MV-4-11 (cell line): Measurements from ENCODE around the gene SREBF2.
"Not testable (repeated sequence)": the region's sequence is repeated elsewhere in the genome, so short reads cannot be mapped to it uniquely, and the experiment has no call there.

Experiments
- DNase-seq: peaks from one replicate; lab custom pipeline; 2025; lab: John Stamatoyannopoulos, UW

Gene SREBF2

DNA sequence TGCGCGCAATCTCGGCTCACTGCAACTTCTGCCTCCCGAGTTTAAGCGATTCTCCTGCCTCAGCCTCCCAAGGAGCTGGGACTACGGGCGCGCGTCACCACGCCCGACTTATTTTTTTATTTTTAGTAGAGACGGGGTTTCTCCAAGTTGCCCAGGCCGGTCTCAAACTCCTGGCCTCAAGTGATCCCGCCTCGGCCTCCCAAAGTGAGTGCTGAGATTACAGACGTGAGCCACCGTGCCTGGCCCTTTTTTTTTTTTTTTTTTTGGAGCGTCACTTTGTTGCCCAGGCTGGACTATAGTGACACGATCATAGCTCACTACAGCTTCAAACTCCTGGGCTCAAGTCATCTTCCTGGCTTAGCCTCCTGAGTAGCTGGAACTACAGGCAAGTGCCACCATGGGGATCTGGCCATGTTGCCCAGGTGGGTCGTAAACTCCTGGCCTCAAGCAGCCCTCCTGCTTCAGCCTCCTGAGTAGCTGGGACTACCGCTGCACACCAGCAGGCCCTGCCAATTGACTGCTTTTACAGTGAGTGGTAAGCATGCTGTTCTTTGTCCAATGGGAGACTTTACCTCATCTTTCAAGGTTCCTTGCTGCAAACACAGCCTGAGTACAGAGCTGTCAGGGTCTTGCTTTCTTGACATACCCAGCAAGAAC lies 114.6 kb downstream of the SREBF2 start:
- DNase-seq: no peak

DNA sequence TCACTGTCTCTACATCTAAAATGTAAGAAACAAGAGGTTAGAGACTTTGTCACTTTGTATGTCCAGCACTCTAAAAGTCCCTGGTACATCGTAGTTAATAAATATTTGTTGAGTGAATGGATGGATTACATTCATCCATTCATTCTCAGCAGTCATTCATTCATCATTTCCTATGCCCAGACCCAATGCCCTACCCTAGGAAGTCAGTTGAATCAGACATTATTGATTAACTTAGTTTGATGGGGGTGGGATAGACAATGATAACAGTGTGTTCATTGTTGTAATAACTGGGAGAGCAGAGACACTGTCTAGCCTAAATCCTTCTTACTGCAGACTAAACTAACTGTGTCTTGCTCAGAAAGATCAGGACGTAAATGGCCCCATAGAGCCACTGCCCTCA lies 115.2 kb downstream of the SREBF2 start:
- DNase-seq: no peak

DNA sequence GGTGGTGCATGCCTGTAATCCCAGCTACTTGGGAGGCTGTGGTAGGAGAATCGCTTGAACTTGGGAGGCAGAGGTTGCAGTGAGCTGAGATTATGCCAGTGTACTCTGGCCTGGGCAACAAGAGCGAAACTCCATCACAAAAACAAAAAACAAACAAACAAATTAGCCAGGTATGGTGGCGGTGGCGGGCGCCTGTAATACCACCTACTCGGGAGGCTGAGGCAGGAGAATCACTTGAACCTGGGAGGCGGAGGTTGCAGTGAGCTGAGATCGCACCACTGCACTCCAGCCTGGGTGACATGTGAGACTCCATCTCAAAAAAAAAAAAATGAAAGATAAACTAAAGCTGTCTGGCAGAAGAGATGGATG lies 116.0 kb downstream of the SREBF2 start:
- not testable (repeated sequence) for DNase-seq

DNA sequence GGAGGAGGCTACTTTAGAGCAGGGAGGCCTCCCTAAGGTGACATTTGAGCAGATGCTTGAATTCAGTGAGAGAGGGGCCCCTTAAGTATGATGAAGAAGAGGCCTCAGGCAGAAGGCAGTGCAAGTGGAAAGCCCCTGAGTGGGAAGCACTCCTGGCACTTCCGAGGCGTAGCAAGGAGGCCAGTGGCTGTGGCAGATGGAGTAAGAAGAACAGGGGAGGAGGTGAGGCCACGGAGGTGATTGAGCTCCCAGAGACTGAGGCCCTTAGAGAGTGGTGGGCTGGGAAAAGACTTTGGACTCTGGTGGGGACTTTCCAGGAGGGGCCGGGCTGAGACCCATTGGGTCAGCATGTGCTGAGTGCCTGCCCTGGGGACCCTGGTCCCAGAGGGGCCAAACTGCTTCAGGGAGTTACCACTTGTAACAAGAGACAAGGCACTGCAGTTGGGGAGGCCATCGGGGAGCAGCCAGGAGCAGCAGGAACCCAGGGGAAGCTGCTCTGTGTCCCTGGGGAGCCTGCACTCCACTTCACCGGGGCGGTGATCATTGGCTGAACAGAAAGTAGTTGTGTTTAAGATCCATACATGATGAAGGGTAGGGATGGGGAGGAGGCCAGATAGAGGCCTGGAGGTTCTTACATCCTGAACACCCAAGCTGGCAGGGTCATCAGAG lies 116.5 kb downstream of the SREBF2 start:
- no peak for DNase-seq

DNA sequence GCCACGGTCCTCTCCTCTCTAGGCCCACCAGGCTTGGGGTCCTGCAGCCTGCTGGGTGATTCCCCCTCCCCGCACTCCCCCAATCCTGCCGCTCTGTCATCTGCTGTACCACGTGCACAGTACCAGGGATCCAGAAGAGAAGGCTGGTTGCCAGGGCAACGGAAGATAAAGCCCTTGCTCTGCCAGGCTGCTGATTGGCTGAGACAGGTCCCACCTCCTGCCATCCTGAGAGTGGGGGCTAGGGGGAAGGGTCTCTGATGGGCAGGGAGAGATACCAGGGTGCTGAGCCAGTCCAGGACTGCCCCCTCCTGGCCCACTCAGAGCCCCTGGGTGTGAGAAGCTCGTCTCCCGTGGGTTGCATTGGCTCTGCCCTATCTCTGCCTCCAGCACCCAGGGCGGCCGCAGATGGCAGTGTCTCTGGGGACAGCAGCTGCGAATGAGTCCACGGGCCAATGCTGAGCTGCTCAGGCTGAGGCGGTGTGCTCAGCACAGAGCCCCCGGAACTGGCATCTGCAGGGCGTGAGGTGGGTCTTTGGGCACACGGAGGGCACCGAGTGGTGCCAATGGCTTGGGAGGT lies 119.1 kb downstream of the SREBF2 start, which contains the start of gene SMIM45:
SMIM45 (plus strand) TSS at position 253 of the 577 bp plus-strand sequence.
- DNase-seq: no peak

DNA sequence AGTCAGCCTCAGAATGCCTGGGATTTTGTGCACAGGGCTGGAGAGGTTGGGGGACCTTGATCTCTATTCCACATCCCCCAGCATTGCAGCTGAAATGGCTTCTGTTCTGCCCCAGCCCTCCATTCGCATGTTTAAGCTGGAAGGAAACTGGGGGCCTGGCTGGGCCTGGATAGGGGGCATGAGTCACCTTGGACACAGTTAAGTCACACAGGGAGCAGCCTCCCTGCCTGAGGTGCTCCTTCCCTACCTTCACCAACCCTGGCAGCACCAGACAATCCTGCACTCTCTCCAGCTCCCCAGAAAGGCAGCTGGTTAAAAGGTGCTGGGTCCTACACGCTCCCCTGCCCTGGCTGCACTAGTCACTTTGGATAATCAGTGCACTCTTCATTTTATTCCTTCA lies 119.8 kb downstream of the SREBF2 start:
- DNase-seq: no peak
